HFF-Myc (cell line): ENCODE data around the gene PANX2.

Source experiments
- DNase-seq: peaks from one replicate; pipeline ENCODE4 v3.0.0-alpha.2; 2011; ENCODE audit warnings: low read depth; ENCODE audit errors: extremely low read depth
- H3K4me3 ChIP-seq: replicated peaks from 2 replicates; pipeline ENCODE4 v1.5.1; 2011; ENCODE audit warnings: low read depth, mild to moderate bottlenecking, control low read depth, low read length
- CTCF ChIP-seq: IDR thresholded peaks from 2 replicates; pipeline ENCODE4 v1.5.1; 2012; ENCODE audit warnings: mild to moderate bottlenecking, low read depth, low read length, control low read depth; ENCODE audit errors: missing control alignments

The PANX2 gene

GRCh38 chr22:50189184-50189848 lies 18.8 kb downstream of the PANX2 start:
- peak overlapping the region; percentile 24; the same call in 1 of the 2 replicates for H3K4me3 ChIP-seq
- TF ChIP-seq CTCF: no peak
- DNase-seq: no peak

GRCh38 chr22:50189849-50190181 lies 19.3 kb downstream of the PANX2 start:
- TF ChIP-seq CTCF: no peak
- peak overlapping the region; percentile 24 for H3K4me3 ChIP-seq
- DNase-seq: no peak

- H3K4me3 ChIP-seq: peak overlapping the region; percentile 24
- DNase-seq: no peak
Observed at GRCh38 chr22:50190182-50190940, 19.8 kb downstream of the PANX2 start.

GRCh38 chr22:50190941-50191741 lies 20.6 kb downstream of the PANX2 start:
- peak overlapping the region; percentile 24 for H3K4me3 ChIP-seq
- TF ChIP-seq CTCF: no peak

More at GRCh38 chr22:50190182-50190940, 19.8 kb downstream of the PANX2 start:
- peak; percentile 41 for TF ChIP-seq CTCF

GRCh38 chr22:50192436-50193204 lies 22.1 kb downstream of the PANX2 start:
- DNase-seq: no peak
- TF ChIP-seq CTCF: no peak
- H3K4me3 ChIP-seq: no peak overlapping the region

More at GRCh38 chr22:50190941-50191741, 20.6 kb downstream of the PANX2 start:
- no peak for DNase-seq

GRCh38 chr22:50193621-50194020 lies 23.1 kb downstream of the PANX2 start:
- no peak for TF ChIP-seq CTCF
- no peak for DNase-seq
- no peak overlapping the region for H3K4me3 ChIP-seq
